ENCODE data around the gene TNFRSF8. TPM values are rescaled to one million over a fixed set of nuclear protein-coding genes. Genes with fewer than 3 reads are reported as not detected.

The TNFRSF8 gene
- total and polyA plus RNA-seq, 9 donors, result 0.07 to 0.31 (median 0.21) TPM

GRCh38 chr1:12059722-12060464 is 3.2 kb upstream of the TNFRSF8 start:
- H3K4me1 ChIP-seq (ENCODE audit: control insufficient read depth, insufficient read depth, low read length), result peaks cover 3% of the 10 kb centered on the region
- peaks cover 40% of the 10 kb centered on the region for H3K27me3 ChIP-seq (ENCODE audit: control insufficient read depth, insufficient read depth, low read length)
- H3K4me3 ChIP-seq (ENCODE audit: low read length), result no peak overlapping the region
- H3K36me3 ChIP-seq (ENCODE audit: control insufficient read depth, insufficient read depth, low read length), result no peaks in the 10 kb centered on the region
- H3K9me3 ChIP-seq (replicated peaks; ENCODE audit: control insufficient read depth, low read depth, low read length), result peaks cover 2% of the 10 kb centered on the region
- no peak for DNase-seq
- no peak overlapping the region for H3K27ac ChIP-seq (ENCODE audit: low read length)
- 73% methylated on average over 6 of the region's 7 CpGs for WGBS (ENCODE audit: insufficient coverage)

GRCh38 chr1:12060500-12060899 is 2.6 kb upstream of the TNFRSF8 start:
- peaks cover 43% of the 10 kb centered on the region for H3K27me3 ChIP-seq (ENCODE audit: control insufficient read depth, insufficient read depth, low read length)
- no CpG with 5 or more reads among the region's 3 CpGs for WGBS (ENCODE audit: insufficient coverage)
- H3K9me3 ChIP-seq (replicated peaks; ENCODE audit: control insufficient read depth, low read depth, low read length), result peaks cover 2% of the 10 kb centered on the region

GRCh38 chr1:12064073-12064969 is 1.2 kb downstream of the TNFRSF8 start:
- Histone ChIP-seq H3K9me3 (replicated peaks; ENCODE audit: control insufficient read depth, low read depth, low read length) (no peaks in the 10 kb centered on the region), H3K36me3 (ENCODE audit: control insufficient read depth, insufficient read depth, low read length) (no peaks in the 10 kb centered on the region), H3K4me1 (ENCODE audit: control insufficient read depth, insufficient read depth, low read length) (peaks cover 11% of the 10 kb centered on the region), H3K27me3 (ENCODE audit: control insufficient read depth, insufficient read depth, low read length) (peaks cover 56% of the 10 kb centered on the region), H3K4me3 (ENCODE audit: low read length) (no peak overlapping the region), H3K27ac (ENCODE audit: low read length) (no peak overlapping the region)
- DNase-seq, result no peak
- 23% methylated on average over 12 of the region's 17 CpGs for WGBS (ENCODE audit: insufficient coverage)

More at GRCh38 chr1:12060500-12060899, 2.6 kb upstream of the TNFRSF8 start:
- no peak for DNase-seq
- H3K4me3 ChIP-seq (ENCODE audit: low read length), result no peak overlapping the region
- H3K4me1 ChIP-seq (ENCODE audit: control insufficient read depth, insufficient read depth, low read length), result peaks cover 3% of the 10 kb centered on the region
- H3K36me3 ChIP-seq (ENCODE audit: control insufficient read depth, insufficient read depth, low read length), result no peaks in the 10 kb centered on the region
- H3K27ac ChIP-seq (ENCODE audit: low read length), result no peak overlapping the region

- H3K27me3 ChIP-seq (ENCODE audit: control insufficient read depth, insufficient read depth, low read length), result peaks cover 50% of the 10 kb centered on the region
- no peak for DNase-seq
- no peak overlapping the region for H3K27ac ChIP-seq (ENCODE audit: low read length)
- H3K4me3 ChIP-seq (ENCODE audit: low read length), result no peak overlapping the region
- H3K36me3 ChIP-seq (ENCODE audit: control insufficient read depth, insufficient read depth, low read length), result no peaks in the 10 kb centered on the region
- no peaks in the 10 kb centered on the region for H3K9me3 ChIP-seq (replicated peaks; ENCODE audit: control insufficient read depth, low read depth, low read length)
- WGBS (ENCODE audit: insufficient coverage), result no CpG with 5 or more reads among the region's 6 CpGs
- peaks cover 11% of the 10 kb centered on the region for H3K4me1 ChIP-seq (ENCODE audit: control insufficient read depth, insufficient read depth, low read length)
Observed at GRCh38 chr1:12065872-12066271, 2.8 kb downstream of the TNFRSF8 start.

- Histone ChIP-seq H3K27me3 (ENCODE audit: control insufficient read depth, insufficient read depth, low read length) (peaks cover 33% of the 10 kb centered on the region), H3K27ac (ENCODE audit: low read length) (peak overlapping the region; percentile 74), H3K4me1 (ENCODE audit: control insufficient read depth, insufficient read depth, low read length) (peaks cover 10% of the 10 kb centered on the region), H3K4me3 (ENCODE audit: low read length) (no peak overlapping the region), H3K36me3 (ENCODE audit: control insufficient read depth, insufficient read depth, low read length) (no peaks in the 10 kb centered on the region), H3K9me3 (replicated peaks; ENCODE audit: control insufficient read depth, low read depth, low read length) (no peaks in the 10 kb centered on the region)
- WGBS (ENCODE audit: insufficient coverage), result 18% methylated on average over 5 of the region's 14 CpGs
- DNase-seq, result peak; percentile 65
Observed at GRCh38 chr1:12067900-12068821, 5.1 kb downstream of the TNFRSF8 start.

GRCh38 chr1:12069623-12070244 is 6.6 kb downstream of the TNFRSF8 start:
- WGBS (ENCODE audit: insufficient coverage), result 44% methylated on average over 8 of the region's 10 CpGs
- no peaks in the 10 kb centered on the region for H3K36me3 ChIP-seq (ENCODE audit: control insufficient read depth, insufficient read depth, low read length)
- peaks cover 18% of the 10 kb centered on the region for H3K27me3 ChIP-seq (ENCODE audit: control insufficient read depth, insufficient read depth, low read length)
- no peak overlapping the region for H3K27ac ChIP-seq (ENCODE audit: low read length)
- H3K9me3 ChIP-seq (replicated peaks; ENCODE audit: control insufficient read depth, low read depth, low read length), result no peaks in the 10 kb centered on the region
- DNase-seq, result no peak
- H3K4me1 ChIP-seq (ENCODE audit: control insufficient read depth, insufficient read depth, low read length), result peaks cover 8% of the 10 kb centered on the region
- no peak overlapping the region for H3K4me3 ChIP-seq (ENCODE audit: low read length)

GRCh38 chr1:12071892-12072291 is 8.8 kb downstream of the TNFRSF8 start:
- 96% methylated on average over 3 of the region's 3 CpGs for WGBS (ENCODE audit: insufficient coverage)

GRCh38 chr1:12072741-12073140 is 9.6 kb downstream of the TNFRSF8 start:
- Histone ChIP-seq H3K4me1 (ENCODE audit: control insufficient read depth, insufficient read depth, low read length) (peaks cover 8% of the 10 kb centered on the region), H3K36me3 (ENCODE audit: control insufficient read depth, insufficient read depth, low read length) (no peaks in the 10 kb centered on the region), H3K27me3 (ENCODE audit: control insufficient read depth, insufficient read depth, low read length) (peaks cover 3% of the 10 kb centered on the region), H3K4me3 (ENCODE audit: low read length) (no peak overlapping the region), H3K27ac (ENCODE audit: low read length) (no peak overlapping the region), H3K9me3 (replicated peaks; ENCODE audit: control insufficient read depth, low read depth, low read length) (peaks cover 4% of the 10 kb centered on the region)
- no peak for DNase-seq
- 90% methylated on average over 4 of the region's 8 CpGs for WGBS (ENCODE audit: insufficient coverage)

More at GRCh38 chr1:12071892-12072291, 8.8 kb downstream of the TNFRSF8 start:
- no peaks in the 10 kb centered on the region for H3K36me3 ChIP-seq (ENCODE audit: control insufficient read depth, insufficient read depth, low read length)
- peaks cover 8% of the 10 kb centered on the region for H3K4me1 ChIP-seq (ENCODE audit: control insufficient read depth, insufficient read depth, low read length)
- no peaks in the 10 kb centered on the region for H3K9me3 ChIP-seq (replicated peaks; ENCODE audit: control insufficient read depth, low read depth, low read length)
- H3K4me3 ChIP-seq (ENCODE audit: low read length), result no peak overlapping the region
- no peak for DNase-seq
- no peak overlapping the region for H3K27ac ChIP-seq (ENCODE audit: low read length)
- H3K27me3 ChIP-seq (ENCODE audit: control insufficient read depth, insufficient read depth, low read length), result peaks cover 7% of the 10 kb centered on the region

GRCh38 chr1:12073796-12074195 is 10.7 kb downstream of the TNFRSF8 start:
- DNase-seq, result no peak
- Histone ChIP-seq H3K27me3 (ENCODE audit: control insufficient read depth, insufficient read depth, low read length) (peaks cover 6% of the 10 kb centered on the region), H3K27ac (ENCODE audit: low read length) (no peak overlapping the region), H3K4me1 (ENCODE audit: control insufficient read depth, insufficient read depth, low read length) (no peaks in the 10 kb centered on the region), H3K9me3 (replicated peaks; ENCODE audit: control insufficient read depth, low read depth, low read length) (peaks cover 4% of the 10 kb centered on the region), H3K36me3 (ENCODE audit: control insufficient read depth, insufficient read depth, low read length) (no peaks in the 10 kb centered on the region), H3K4me3 (ENCODE audit: low read length) (no peak overlapping the region)
- WGBS (ENCODE audit: insufficient coverage), result 80% methylated on average over 5 of the region's 15 CpGs
